Measurements from ENCODE around the gene ZNF48.

The ZNF48 gene

DNA sequence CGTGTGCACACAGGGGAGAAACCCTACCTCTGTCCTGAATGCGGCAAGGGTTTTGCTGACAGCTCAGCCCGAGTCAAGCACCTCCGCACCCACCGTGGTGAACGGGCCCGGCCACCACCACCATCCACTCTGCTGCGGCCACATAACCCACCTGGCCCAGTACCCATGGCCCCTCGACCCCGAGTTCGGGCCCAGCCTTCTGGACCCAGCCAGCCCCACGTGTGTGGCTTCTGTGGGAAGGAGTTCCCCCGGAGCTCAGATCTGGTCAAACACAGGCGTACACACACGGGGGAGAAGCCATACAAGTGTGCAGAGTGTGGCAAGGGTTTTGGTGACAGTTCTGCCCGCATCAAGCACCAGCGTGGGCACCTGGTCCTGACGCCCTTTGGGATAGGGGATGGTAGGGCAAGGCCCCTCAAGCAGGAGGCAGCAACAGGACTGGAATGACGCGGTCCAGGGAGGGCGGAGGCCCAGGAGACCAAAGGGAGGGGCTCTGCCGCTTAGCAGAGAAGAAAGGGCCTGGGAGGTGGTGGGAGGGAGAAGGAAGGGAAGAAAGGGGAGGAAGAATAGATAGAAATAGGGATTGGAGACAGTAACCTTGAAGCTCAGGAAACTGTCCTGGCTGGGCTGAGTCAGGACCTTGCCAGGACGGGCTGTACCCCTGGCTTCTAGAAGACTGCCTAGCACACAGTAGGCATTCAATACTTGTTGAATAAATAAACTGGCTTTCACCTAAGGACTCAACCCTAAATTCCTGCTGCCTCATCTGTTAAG, 3.6 kb downstream of the ZNF48 start:
- no peak for DNase-seq (ENCODE audit: low read depth)
- H3K4me3 ChIP-seq (ENCODE audit: low read depth, low read length) = no peak overlapping the region

DNA sequence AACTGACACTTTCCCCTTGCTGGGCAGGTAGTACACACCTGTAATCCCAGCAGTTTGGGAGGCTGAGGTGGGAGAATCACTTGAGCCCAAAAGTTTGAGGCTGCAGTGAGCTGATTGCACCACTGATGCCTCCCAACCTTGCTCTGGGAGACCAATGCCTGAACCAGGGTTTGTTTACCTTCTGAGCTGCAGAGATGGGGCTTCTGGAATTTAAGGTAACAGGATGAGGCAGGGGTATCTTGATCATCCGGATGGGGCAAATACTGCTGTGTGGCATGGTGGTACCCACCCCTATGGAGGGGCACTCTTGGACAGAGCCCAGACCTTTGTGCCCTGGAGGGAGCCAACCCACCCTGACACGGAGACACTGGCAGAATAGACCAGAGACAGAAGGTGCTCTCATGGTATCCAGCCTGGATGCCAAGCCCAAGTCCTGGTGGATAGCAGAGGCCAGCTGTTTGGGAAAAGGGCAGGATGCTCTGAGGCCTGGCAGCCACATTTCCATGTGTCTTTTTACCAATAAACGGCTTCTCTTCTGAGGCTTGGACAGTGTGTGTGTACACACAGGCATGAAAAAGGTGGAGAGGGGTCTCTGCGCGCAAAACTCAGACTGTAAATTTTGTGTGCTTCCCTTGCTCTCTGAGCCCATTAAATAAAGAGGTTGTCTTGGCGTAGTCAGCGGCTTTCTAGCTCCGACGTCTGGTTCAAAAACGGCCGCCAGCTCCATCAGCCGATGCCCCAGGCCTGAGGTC, 4.4 kb downstream of the ZNF48 start:
- no peak for DNase-seq (ENCODE audit: low read depth)

DNA sequence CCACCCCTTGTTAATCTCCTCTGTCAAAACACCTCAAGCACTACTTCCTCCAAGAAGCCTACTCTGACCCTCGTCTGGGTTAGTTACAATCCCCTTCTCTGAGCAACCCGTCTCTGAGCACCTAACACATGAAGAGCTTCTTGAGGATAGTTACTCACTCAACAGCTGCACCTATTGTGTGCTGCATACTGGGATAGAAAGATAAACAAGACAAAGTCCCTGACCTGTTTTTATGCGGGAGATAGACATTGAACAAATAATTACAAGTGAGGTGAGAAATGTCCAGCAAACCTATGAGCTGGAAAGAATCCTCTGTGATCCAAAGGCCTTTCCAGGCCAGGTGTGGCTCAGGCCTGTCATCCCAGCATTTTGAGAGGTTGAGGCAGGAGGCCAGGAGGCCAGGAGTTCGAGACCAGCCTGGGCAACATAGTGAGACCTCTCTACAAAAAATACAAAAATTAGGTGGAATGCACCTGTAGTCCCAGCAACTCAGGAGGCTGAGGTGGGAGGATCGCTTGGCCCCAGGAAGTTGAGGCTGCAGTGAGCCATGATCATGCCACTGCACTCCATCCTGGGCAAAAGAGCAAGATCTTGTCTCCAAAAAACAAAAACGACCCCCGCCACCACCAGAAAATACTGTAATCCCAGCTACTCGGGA, 6.7 kb downstream of the ZNF48 start:
- no peak for DNase-seq (ENCODE audit: low read depth)
- no peak overlapping the region for H3K4me3 ChIP-seq (ENCODE audit: low read depth, low read length)

More for the DNA sequence above, 4.4 kb downstream of the ZNF48 start:
- H3K4me3 ChIP-seq (ENCODE audit: low read depth, low read length) = peak overlapping the region; percentile 52

DNA sequence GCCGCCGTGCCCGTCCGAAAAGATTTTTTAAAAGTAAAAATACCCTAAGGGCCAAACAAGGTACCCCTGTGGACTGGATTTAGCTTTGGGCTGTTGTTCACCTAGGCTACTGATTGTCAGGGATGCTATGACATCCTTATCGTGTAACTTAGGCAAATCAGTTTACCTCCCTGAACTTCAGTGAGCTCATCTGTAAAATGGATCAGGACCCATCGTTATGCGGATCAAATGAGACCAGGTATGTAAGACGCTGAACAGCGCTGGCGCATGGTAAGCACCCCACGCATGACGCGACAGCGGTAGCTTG, 11.5 kb downstream of the ZNF48 start:
- no peak for DNase-seq (ENCODE audit: low read depth)
- peak overlapping the region; percentile 72 for H3K4me3 ChIP-seq (ENCODE audit: low read depth, low read length)

DNA sequence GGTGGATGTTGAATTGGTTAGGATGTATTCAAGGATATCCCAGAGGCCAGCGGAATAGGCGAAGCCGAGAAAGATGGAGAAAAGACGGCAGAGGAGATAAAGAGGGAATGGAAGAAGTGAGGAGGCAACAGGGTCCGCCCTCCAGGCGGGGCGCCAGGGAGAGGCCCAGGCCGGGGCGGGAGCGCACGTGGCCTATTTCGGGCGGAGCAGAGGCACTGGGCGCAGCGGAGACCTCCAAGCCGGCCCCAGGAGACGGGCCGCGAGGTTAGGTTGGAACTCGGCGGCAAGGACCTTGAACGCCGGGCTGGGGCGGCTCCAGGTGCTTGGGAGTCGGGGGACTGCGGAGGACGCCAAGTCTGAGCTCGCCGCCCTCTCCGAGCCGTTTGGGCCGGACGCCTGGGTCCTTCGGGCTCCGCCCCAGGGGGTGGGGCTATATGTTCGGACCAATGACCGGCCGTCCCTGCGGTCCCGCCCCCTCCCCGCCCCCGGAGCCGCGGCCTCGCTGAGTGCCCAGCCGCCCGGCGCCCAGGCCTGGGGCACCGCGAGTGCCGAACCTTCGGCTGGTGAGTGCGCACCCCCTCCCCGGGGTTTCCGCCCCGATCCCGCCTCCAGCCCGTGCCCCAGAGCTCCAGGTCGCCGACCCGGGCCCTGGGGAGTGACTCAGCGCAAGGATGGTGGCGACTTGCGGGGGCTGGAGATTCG, 12.0 kb downstream of the ZNF48 start, which contains the start of gene ZNF771:
Gene ZNF771 (plus strand): TSS at position 505 of the 702 bp plus-strand sequence. CDS start 448 bp downstream, outside the sequence.
- peak; percentile 49 for DNase-seq (ENCODE audit: low read depth)
- H3K4me3 ChIP-seq (ENCODE audit: low read depth, low read length) = peak within 1 kb of the TSS; percentile 72

DNA sequence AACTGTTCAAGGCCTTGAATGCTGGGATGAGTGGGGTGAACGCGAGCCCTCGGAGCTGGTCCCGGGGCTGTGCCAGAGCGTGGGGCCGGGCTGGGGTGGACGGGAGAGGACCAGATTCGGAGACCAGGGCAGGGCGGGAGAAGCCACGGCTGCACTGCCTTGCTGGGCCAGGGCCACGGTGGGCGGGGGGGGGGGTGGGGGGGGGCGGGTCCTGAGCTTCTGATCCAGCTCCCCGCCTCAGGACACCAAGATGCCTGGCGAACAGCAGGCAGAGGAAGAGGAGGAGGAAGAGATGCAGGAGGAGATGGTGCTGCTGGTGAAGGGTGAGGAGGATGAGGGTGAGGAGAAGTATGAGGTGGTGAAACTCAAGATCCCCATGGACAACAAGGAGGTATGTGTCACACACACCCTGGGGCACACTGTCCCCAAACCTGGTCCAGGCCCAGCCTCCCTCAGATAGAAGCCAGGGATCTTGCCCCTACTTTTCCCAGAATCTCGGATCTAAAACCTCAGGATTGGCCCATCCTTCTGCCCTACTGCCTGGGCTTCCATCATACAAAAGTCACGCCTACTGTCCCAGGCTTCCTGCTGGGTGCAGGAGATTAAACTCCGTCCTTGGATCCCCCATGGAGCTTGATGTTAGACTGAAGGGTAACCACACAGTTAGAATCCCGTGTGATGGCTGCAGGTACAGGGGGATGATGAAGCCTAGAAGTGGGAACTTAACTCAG, 12.7 kb downstream of the ZNF48 start:
- DNase-seq (ENCODE audit: low read depth) = no peak
- peak overlapping the region; percentile 72 for H3K4me3 ChIP-seq (ENCODE audit: low read depth, low read length)

DNA sequence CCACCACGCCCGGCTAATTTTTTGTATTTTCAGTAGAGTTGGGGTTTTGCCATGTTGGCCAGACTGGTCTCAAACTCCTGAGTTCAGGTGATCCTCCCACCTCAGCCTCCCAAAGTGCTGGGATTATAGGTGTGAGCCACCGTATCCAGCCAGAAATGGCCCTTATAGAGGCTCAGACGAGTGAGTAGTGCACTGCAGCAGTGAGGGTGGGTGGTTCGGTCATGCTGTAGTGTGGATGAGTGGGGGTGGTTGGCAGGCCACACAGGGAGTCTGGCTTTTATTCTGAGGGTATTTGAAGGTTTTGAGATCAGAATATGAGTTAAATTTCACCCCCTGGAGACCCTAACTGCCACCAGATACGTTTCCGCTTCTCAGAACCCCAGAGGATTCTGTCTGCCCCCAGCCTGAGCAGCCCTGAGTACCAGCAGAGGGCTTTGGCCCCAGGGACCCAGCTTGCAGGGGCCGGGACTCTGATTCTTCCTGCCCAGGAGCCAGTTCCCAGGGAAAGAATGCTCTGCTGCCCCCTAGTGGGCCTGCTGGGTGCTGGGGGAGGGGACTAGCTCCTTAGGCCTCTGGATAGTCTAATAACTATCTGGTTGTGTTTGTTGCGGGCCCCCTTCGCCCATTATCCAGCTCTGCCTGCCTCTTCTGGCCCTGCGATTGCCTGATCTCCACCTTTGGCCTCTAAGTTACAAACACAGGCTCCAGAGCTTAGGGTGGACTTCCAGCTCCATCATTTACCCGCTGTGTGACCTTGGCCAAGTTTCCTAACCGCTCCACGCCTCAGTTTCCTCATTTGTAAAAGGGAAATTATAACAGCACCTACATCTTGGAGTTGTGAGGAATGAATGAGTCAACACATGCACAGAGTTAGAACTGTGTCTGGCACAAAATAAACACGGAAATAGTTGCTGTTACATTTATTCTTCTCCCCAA, 14.2 kb downstream of the ZNF48 start:
- no peak overlapping the region for H3K4me3 ChIP-seq (ENCODE audit: low read depth, low read length)
- peak; percentile 44 for DNase-seq (ENCODE audit: low read depth)

DNA sequence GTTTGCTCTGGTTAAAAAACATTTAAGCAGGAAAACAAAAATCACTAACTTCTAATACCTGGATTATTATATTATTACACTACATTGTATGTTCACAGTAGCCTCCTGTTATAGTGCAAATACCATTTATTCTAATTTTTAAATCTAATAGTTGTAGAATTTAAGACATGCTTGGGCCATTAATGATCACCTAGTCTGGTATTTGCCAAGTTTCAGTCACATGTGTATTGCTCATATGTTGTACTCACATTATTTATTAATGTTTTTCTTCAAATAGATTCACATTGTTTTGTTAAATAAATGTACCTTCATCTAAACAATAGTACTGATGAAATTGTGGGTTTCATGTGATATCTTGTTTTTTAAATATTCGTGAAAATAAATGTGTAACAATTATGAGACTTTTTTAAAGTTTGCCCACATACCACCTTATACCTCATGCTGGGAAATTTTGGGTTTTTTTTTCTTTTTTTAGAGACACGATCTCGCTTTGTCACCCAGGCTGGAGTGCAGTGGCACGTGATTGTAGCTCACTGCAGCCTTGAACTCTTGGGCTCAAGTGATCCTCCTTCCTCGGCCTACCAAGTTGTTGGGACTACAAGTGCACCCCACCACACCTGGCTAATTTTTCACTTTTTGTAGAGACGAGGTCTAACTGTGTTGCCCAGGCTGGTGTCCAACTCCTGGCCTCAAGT, 18.0 kb downstream of the ZNF48 start:
- no peak overlapping the region for H3K4me3 ChIP-seq (ENCODE audit: low read depth, low read length)
- DNase-seq (ENCODE audit: low read depth) = no peak

DNA sequence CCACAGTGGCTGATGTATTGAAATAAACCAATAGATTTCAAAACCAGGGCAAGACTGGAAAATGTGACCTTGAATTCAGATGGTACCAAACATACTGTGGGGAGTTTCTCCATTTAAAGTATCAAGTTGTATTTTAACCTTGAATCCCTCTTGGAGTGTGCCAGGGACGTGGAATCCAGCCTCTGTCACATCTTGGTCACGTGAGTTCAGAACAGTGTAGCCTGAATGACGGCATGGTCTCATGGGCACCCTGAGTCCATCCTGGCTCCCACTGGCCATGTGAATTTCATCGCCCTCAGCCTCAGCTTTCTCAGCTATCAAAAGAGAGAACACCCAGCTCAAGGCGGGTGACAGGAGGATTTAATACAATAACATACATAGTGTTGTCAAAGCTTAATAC, 18.9 kb downstream of the ZNF48 start:
- DNase-seq (ENCODE audit: low read depth) = no peak
- no peak overlapping the region for H3K4me3 ChIP-seq (ENCODE audit: low read depth, low read length)

DNA sequence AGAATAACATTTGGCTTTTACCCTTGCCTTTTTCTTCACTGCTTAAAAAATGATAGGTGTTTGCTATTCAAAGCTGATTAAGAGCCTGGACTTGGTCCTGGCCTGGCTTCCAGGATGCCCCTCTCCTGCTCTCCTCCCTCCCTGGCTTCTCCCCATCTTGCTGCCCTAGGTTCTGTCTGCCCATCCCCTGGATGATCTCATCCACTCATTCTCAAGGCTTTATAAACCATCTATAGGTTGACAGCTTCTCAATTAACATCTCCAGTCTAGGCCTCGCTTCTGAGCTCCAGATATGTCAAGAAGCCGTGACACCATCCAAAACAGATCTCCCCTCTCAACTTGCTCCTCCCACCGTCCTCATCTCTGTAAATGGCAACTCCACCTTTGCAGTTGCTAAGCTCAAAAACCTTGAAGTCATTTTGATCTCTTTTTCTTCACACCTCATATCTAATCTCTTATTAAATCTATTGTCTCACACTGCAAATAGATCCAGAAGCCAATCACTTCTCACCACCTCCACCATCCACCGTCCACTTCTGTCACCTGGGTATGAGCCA, 20.9 kb downstream of the ZNF48 start:
- H3K4me3 ChIP-seq (ENCODE audit: low read depth, low read length) = no peak overlapping the region
- DNase-seq (ENCODE audit: low read depth) = no peak

DNA sequence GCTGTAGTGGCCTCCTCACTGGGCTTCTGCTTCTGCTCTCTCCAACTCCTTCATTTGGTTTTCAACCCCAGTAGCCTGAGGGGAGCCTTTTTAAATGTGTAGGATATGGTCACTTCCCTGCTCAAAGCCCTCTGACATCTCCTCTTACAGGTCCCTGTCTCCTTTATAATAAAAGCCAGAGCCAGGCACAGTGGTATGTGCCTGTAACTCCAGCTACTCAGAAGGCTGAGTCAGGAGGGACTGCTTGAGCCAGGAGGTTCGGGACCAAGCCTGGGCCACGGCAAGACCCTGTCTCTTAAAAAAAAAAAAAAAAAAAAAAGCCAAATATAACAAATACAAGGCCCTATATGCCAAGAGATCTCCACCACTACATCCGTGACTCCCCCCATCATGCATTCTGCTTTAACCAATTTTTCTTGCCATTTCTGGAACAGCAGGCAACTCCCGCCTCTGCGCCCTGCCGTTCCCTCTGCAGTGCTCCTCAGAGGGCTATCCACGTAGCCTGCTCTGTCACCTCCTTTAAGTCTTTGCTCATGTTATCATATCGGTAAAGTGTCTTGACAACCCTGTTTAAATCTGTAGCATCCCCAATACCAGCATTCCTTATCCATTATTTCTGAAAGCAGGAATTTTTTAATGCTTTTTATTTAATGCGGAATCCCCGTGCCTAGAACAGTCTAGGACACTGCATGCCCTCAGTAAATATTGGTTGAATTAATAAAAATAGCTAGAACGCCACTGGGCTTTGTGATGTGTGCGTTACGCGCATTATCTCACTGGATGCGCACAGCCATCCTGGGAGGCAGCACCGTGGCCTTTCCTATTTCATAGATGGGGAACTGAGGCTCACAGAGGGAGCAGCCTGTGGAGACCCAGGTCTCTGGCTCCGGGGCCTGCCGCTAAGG, 21.7 kb downstream of the ZNF48 start:
- H3K4me3 ChIP-seq (ENCODE audit: low read depth, low read length) = peak overlapping the region; percentile 56
- DNase-seq (ENCODE audit: low read depth) = no peak

DNA sequence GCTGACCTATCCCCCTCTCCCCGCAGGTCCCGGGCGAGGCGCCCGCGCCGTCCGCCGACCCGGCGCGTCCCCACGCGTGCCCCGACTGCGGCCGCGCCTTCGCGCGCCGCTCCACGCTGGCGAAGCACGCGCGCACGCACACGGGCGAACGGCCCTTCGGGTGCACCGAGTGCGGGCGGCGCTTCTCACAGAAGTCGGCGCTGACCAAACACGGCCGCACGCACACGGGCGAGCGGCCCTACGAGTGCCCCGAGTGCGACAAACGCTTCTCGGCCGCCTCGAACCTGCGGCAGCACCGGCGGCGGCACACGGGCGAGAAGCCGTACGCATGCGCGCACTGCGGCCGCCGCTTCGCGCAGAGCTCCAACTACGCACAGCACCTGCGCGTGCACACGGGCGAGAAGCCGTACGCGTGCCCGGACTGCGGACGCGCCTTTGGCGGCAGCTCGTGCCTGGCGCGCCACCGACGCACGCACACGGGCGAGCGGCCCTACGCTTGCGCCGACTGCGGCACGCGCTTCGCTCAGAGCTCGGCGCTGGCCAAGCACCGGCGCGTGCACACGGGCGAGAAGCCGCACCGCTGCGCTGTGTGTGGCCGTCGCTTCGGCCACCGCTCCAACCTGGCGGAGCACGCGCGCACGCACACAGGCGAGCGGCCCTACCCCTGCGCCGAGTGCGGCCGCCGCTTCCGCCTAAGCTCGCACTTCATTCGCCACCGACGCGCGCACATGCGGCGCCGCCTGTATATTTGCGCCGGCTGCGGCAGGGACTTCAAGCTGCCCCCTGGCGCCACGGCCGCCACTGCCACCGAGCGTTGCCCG, 22.5 kb downstream of the ZNF48 start:
- H3K4me3 ChIP-seq (ENCODE audit: low read depth, low read length) = peak overlapping the region; percentile 56
- peak; percentile 69 for DNase-seq (ENCODE audit: low read depth)

DNA sequence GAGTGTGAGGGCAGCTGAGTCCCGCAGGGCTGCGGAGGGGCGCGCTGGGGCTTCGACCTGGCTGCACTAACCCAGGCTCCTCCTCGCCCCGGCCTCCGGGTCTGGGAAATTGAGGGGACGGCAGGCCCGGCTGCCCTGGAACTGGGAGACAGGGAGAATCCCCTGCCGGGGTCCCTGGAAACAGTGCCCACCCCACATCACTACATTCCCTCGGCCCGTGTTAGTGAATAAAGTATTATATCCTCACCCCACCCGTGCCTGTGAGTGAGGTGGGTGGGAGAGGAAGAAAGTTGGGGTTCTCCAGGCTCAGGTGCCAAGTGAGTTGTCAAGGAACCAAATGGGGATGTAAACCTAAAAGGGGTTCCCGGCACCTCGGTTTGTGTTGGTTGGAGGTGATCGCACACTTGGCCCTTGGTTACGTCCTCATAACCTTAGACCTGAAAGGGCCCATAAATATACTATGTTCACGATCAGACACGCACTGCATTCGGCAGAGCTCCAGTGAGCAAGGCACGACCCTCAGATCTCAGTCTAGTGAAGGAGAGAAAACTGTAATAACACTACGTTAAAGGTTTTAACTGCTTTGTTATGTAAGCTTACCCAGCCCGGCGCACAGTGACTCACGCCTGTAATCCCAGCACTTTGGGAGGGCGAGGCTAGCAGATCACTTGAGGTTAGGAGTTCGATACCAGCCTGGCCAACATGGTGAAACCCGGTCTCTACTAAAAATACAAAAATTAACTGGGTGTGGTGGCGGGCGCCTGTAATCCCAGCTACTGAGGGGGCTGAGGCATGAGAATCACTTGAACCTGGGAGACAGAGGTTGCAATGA, 23.3 kb downstream of the ZNF48 start:
- H3K4me3 ChIP-seq (ENCODE audit: low read depth, low read length) = peak overlapping the region; percentile 56
- no peak for DNase-seq (ENCODE audit: low read depth)

DNA sequence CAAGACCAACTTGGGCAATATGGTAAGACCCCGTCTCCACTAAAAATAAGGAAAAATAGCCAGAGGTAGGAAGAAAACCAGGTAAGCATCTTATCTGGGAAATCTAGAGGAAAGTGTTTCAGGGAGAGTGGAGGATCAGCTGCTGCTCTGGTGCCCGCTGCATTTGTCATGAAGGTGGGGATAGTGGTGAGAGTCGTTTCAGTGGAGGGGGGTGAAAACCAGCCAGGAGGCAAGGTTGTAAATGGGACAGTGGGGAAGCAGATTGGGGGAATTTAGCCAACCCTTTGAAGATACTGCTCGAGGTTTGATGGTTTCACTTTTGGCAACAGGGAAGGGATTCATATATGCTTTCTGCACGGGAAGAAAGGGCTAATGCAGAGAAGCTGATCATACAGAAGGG, 25.8 kb downstream of the ZNF48 start:
- DNase-seq (ENCODE audit: low read depth) = no peak
- no peak overlapping the region for H3K4me3 ChIP-seq (ENCODE audit: low read depth, low read length)

DNA sequence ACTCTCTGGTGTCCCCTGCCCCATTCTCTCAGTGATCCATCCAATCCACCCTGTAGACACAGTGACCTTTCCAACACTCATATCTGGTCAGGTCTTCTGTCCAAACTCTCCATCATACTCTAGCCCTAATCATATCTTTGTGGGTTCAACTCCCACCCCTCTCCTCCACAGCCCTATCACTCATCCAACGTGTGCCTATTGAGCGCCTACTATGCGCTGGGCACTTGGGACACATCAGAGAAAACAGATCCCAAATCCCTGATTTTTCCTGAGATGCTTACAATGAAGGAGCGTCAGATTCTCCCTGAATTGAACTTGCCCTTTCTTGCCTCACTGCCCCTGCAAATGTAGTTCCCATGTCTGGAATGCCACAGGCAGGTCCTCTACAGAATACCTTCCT, 32.8 kb downstream of the ZNF48 start:
- H3K4me3 ChIP-seq (ENCODE audit: low read depth, low read length) = no peak overlapping the region
- no peak for DNase-seq (ENCODE audit: low read depth)
